Tibial nerve (tissue), 4 donors: Measurements from ENCODE around the gene RASSF8. TPM values are rescaled to one million over a fixed set of nuclear protein-coding genes. Genes with fewer than 3 reads are reported as not detected.
A peak's percentile ranks its signal among the peaks of the same experiment; 100 is the strongest.

Source experiments
- DNase-seq, 2 donors: peaks; one replicate each; pipeline ENCODE4 v3.0.0-alpha.2; 2019; ENCODE audit warnings: low spot score in 2 of 2
- H3K27ac ChIP-seq, 4 donors: fragments of 200-600 bp; sonication (generic) in 3 of 4; one replicate each; pipeline ENCODE4 v1.5.1; 2017 to 2019; ENCODE audit warnings: mild to moderate bottlenecking in 1 of 4
- H3K27me3 ChIP-seq, 2 donors: fragments of 200-600 bp; sonication (generic) in 1 of 2; one replicate each; pipeline versions ENCODE4 v1.5.1 to v1.6.0; 2017 to 2019
- H3K36me3 ChIP-seq, 3 donors: fragments of 200-600 bp; sonication (generic); one replicate each; pipeline ENCODE4 v1.5.1; 2018 to 2019
- H3K4me1 ChIP-seq, 4 donors: fragments of 200-600 bp; sonication (generic) in 3 of 4; one replicate each; pipeline ENCODE4 v1.5.1; 2017 to 2019
- H3K4me3 ChIP-seq, 4 donors: fragments of 200-600 bp; sonication (generic) in 3 of 4; one replicate each; pipeline ENCODE4 v1.5.1; 2017 to 2019; ENCODE audit warnings: mild to moderate bottlenecking in 1 of 4, moderate library complexity in 1 of 4
- H3K9me3 ChIP-seq, 4 donors: fragments of 200-600 bp; sonication (generic) in 3 of 4; one replicate each; pipeline ENCODE4 v1.5.1; 2017 to 2019
- CTCF ChIP-seq, 5 experiments: fragments of 200-600 bp in 3 of 5; fragments of 450-650 bp in 2 of 5; sonication (generic) in 3 of 5; IDR thresholded peaks; one replicate each; pipeline ENCODE4 v1.5.1; 2016 to 2019; ENCODE audit warnings: antibody characterized with exemption in 5 of 5, mild to moderate bottlenecking in 3 of 5, moderate library complexity in 2 of 5
- EP300 ChIP-seq, 2 donors: sonication (generic); formaldehyde crosslinking; IDR thresholded peaks; one replicate each; pipeline ENCODE4 v1.6.1; 2017; ENCODE audit warnings: antibody characterized with exemption in 2 of 2, mild to moderate bottlenecking in 1 of 2
- POLR2A ChIP-seq, 2 donors: fragments of 450-650 bp; IDR thresholded peaks; one replicate each; pipeline ENCODE4 v1.6.1; 2017; ENCODE audit warnings: antibody characterized with exemption in 2 of 2, mild to moderate bottlenecking in 2 of 2, moderate library complexity in 2 of 2
- WGBS, 2 donors: methylation state at CpG; one replicate each; pipeline ENCODE4 v1.1.5; 2018; 5-methylcytosine and 5-hydroxymethylcytosine counted together
- total RNA-seq, 4 donors: library from RNA; depleted of rRNA; stranded (reverse); fragments of >200 nt; gene quantifications; one replicate each; pipeline ENCODE4 v1.1.0, GENCODE V29; 2016

RASSF8 gene
- total RNA-seq, 4 donors from 2014 or later, result 42.9 to 87.2 (median 76.1) TPM

GRCh38 chr12:25977047-25977446 lies 18.6 kb downstream of the RASSF8 start:
- no peak for TF ChIP-seq POLR2A (IDR thresholded peaks at IDR 0.05)
- no peak for TF ChIP-seq CTCF (IDR thresholded peaks at IDR 0.05)
- no peak for TF ChIP-seq EP300 (IDR thresholded peaks at IDR 0.05)
- no peaks in the 10 kb centered on the region for H3K36me3 ChIP-seq
- no peak overlapping the region for H3K4me3 ChIP-seq
- no peaks in the 10 kb centered on the region for H3K9me3 ChIP-seq
- no peaks in the 10 kb centered on the region for H3K27me3 ChIP-seq
- peaks cover 0 to 90% (median 14%) of the 10 kb centered on the region in 4 donors for H3K4me1 ChIP-seq
- 86 to 87% methylated on average over 5 of the region's 5 CpGs for WGBS, 2 donors
- no peak for DNase-seq
- H3K27ac ChIP-seq, result peak overlapping the region in 1 of 4 donors; percentile 38

DNA sequence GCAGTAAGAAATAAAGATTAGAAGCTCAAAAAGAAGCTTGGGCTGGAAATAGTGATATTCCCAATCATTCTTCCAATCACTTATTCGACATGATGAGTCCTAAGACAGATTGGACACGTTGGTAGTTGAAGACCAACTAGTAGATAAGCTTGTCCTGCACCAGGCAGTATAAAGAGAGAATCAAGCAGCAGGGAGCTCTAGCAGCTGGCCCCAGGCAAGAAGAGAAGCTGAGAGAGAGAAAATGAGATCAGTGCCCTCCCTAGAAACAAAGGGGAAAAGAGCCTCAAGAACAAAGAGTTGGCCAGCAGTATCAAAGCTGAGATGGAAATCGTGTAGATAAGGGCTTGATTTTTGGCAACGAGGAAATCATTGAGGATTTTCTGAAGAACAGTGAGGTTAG lies 20.6 kb downstream of the RASSF8 start:
- Histone ChIP-seq H3K27ac (no peak overlapping the region), H3K9me3 (no peaks in the 10 kb centered on the region), H3K4me1 (peaks cover 0 to 77% (median 10%) of the 10 kb centered on the region in 4 donors), H3K27me3 (no peaks in the 10 kb centered on the region), H3K36me3 (no peaks in the 10 kb centered on the region), H3K4me3 (no peak overlapping the region)
- WGBS, 2 donors, result 58 to 67% methylated on average over 4 of the region's 4 CpGs
- DNase-seq, result no peak
- TF ChIP-seq EP300 (IDR thresholded peaks at IDR 0.05) (no peak), POLR2A (IDR thresholded peaks at IDR 0.05) (no peak), CTCF (IDR thresholded peaks at IDR 0.05) (no peak)

GRCh38 chr12:25979563-25979962 lies 21.1 kb downstream of the RASSF8 start:
- Histone ChIP-seq H3K36me3 (no peaks in the 10 kb centered on the region), H3K27me3 (no peaks in the 10 kb centered on the region), H3K9me3 (no peaks in the 10 kb centered on the region), H3K4me1 (peaks cover 0 to 78% (median 10%) of the 10 kb centered on the region in 4 donors), H3K4me3 (no peak overlapping the region), H3K27ac (no peak overlapping the region)
- TF ChIP-seq EP300 (IDR thresholded peaks at IDR 0.05), result no peak
- TF ChIP-seq POLR2A (IDR thresholded peaks at IDR 0.05), result no peak
- no peak for TF ChIP-seq CTCF (IDR thresholded peaks at IDR 0.05)
- WGBS, 2 donors, result 88 to 94% methylated on average over 2 of the region's 2 CpGs
- no peak for DNase-seq

GRCh38 chr12:25980035-25980434 lies 21.6 kb downstream of the RASSF8 start:
- 92 to 95% methylated on average over 4 of the region's 4 CpGs for WGBS, 2 donors
- TF ChIP-seq EP300 (IDR thresholded peaks at IDR 0.05) (no peak), CTCF (IDR thresholded peaks at IDR 0.05) (no peak), POLR2A (IDR thresholded peaks at IDR 0.05) (no peak)
- Histone ChIP-seq H3K27me3 (no peaks in the 10 kb centered on the region), H3K4me1 (peaks cover 0 to 79% (median 10%) of the 10 kb centered on the region in 4 donors), H3K36me3 (no peaks in the 10 kb centered on the region), H3K9me3 (no peaks in the 10 kb centered on the region), H3K27ac (no peak overlapping the region), H3K4me3 (no peak overlapping the region)
- DNase-seq, result no peak

DNA sequence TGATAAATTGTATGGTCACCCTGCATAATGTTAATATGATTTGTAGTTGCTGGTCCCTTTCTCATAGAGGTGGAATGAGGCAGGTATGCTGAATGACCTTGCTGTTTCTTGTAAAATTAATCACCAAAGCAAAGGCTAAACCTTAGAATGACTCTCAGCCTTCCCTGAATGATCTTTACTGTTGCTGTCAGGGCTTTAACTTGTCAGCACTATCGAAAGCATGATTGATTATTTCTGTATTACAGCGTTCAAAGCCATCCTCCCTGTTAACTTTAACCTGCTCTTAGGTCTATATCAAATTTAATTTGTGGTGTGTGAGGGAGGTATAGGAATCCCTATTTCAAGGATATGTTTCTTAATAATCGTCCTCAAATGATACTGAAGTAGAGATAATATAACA lies 23.1 kb downstream of the RASSF8 start:
- Histone ChIP-seq H3K4me1 (peaks cover 0 to 79% (median 0%) of the 10 kb centered on the region in 4 donors), H3K4me3 (no peak overlapping the region), H3K36me3 (no peaks in the 10 kb centered on the region), H3K27me3 (no peaks in the 10 kb centered on the region), H3K9me3 (no peaks in the 10 kb centered on the region), H3K27ac (no peak overlapping the region)
- 75 to 82% methylated on average over 3 of the region's 3 CpGs for WGBS, 2 donors
- no peak for DNase-seq
- no peak for TF ChIP-seq POLR2A (IDR thresholded peaks at IDR 0.05)
- no peak for TF ChIP-seq CTCF (IDR thresholded peaks at IDR 0.05)
- no peak for TF ChIP-seq EP300 (IDR thresholded peaks at IDR 0.05)
